GM12878 (cell line): ENCODE results near the gene MED13. TPM values are rescaled to one million over a fixed set of nuclear protein-coding genes. Genes with fewer than 3 reads are reported as not detected.

Source experiments
- ATAC-seq: fragments of 200-7000 bp; cut with Tn5 transposase; 3 replicates; pipeline ENCODE4 v1.9.1; 2020; ENCODE audit warnings: mild to moderate bottlenecking, moderate library complexity
- BruUV-seq: library from RNA; stranded (reverse); fragments of 400-500 nt; replicated peaks from 2 replicates; lab custom pipeline; 2021; lab: Mats Ljungman, UMichigan
- CTCF ChIA-PET: fragments of 300-600 bp; sonication (Branson Sonifier 250); formaldehyde crosslinking; extraction: SDS; loops from one replicate; lab custom pipeline; 2021; ENCODE audit warnings: inconsistent platforms; lab: Yijun Ruan, JAX
- POLR2A ChIA-PET: fragments of 350-600 bp; formaldehyde crosslinking; extraction: SDS; loops from one replicate; lab custom pipeline; 2021; ENCODE audit warnings: inconsistent platforms; lab: Charles Lee
- RAD21 ChIA-PET: fragments of 300-600 bp; sonication (Branson Sonifier 250); formaldehyde crosslinking; loops from one replicate; lab custom pipeline; 2023; ENCODE audit warnings: antibody characterized with exemption; ENCODE audit not compliant: unreplicated experiment; lab: Charles Lee
- SMC1A ChIA-PET: fragments of 300-600 bp; sonication (Branson Sonifier 250); formaldehyde crosslinking; loops from one replicate; lab custom pipeline; 2023; ENCODE audit not compliant: unreplicated experiment, uncharacterized antibody; lab: Charles Lee
- DNase-seq: peaks from one replicate; pipeline ENCODE4 v3.0.0-alpha.2; 2011; ENCODE audit warnings: low read depth, low spot score
- FAIRE-seq: peaks from 3 replicates; lab custom pipeline; 2011; peaks lifted over from hg19 to GRCh38; lab: Jason Lieb, UNC
- H2AFZ ChIP-seq: 2 replicates; pipeline ENCODE4 v1.6.0; 2011; ENCODE audit warnings: low read depth, low read length, control low read depth; ENCODE audit not compliant: control insufficient read depth
- H3K27ac ChIP-seq: 2 replicates; pipeline ENCODE4 v1.5.1; 2011; ENCODE audit warnings: control low read depth; ENCODE audit not compliant: control insufficient read depth, insufficient read depth
- H3K27me3 ChIP-seq, 2 experiments: replicated peaks in 1 of 2; 2 replicates each; pipeline versions ENCODE4 v1.6.0 to v1.6.1; 2011; ENCODE audit warnings: low read length in 1 of 2; ENCODE audit not compliant: control insufficient read depth in 2 of 2, insufficient read depth in 2 of 2
- H3K36me3 ChIP-seq, 2 experiments: 2 replicates each; pipeline ENCODE4 v1.5.1; 2011; ENCODE audit warnings: low read length in 1 of 2; ENCODE audit not compliant: control insufficient read depth in 2 of 2, insufficient read depth in 2 of 2
- H3K4me1 ChIP-seq: 2 replicates; pipeline ENCODE4 v1.6.1; 2011; ENCODE audit warnings: mild to moderate bottlenecking, low read length, moderate library complexity, mixed read lengths; ENCODE audit not compliant: control insufficient read depth, insufficient read depth
- H3K4me2 ChIP-seq: 2 replicates; pipeline ENCODE4 v1.6.0; 2011; ENCODE audit warnings: control low read depth; ENCODE audit not compliant: control insufficient read depth, insufficient read depth
- H3K4me3 ChIP-seq: fragments of 200-600 bp; sonication (generic); 2 replicates; pipeline ENCODE4 v1.5.1; 2016
- H3K79me2 ChIP-seq: 2 replicates; pipeline ENCODE4 v1.6.0; 2011; ENCODE audit warnings: low read length; ENCODE audit not compliant: control insufficient read depth, insufficient read depth
- H3K9ac ChIP-seq: 2 replicates; pipeline ENCODE4 v1.8.0; 2011; ENCODE audit warnings: low read length, control low read depth, mixed read lengths; ENCODE audit not compliant: control insufficient read depth, insufficient read depth
- H3K9me3 ChIP-seq: replicated peaks from 3 replicates; pipeline ENCODE4 v1.5.1; 2011; ENCODE audit warnings: mild to moderate bottlenecking, low read length; ENCODE audit not compliant: control insufficient read depth, insufficient read depth
- H4K20me1 ChIP-seq: 2 replicates; pipeline ENCODE4 v1.6.0; 2011; ENCODE audit not compliant: control insufficient read depth, insufficient read depth
- CHD2 ChIP-seq: IDR thresholded peaks from 2 replicates; pipeline ENCODE4 v1.6.1; 2011; ENCODE audit warnings: low read depth, low read length, improper control_type of control experiment, borderline replicate concordance
- DPF2 ChIP-seq: fragments of 450-650 bp; IDR thresholded peaks from 2 replicates; pipeline ENCODE4 v1.6.1; 2017; ENCODE audit warnings: mild to moderate bottlenecking
- E4F1 ChIP-seq: fragments of 450-650 bp; IDR thresholded peaks from 2 replicates; pipeline ENCODE4 v1.6.1; 2018; ENCODE audit warnings: borderline replicate concordance, mild to moderate bottlenecking; ENCODE audit not compliant: partially characterized antibody
- MLLT1 ChIP-seq: fragments of 450-650 bp; IDR thresholded peaks from 2 replicates; pipeline ENCODE4 v1.6.1; 2016; ENCODE audit warnings: mild to moderate bottlenecking
- POLR2AphosphoS2 ChIP-seq: IDR thresholded peaks from 2 replicates; pipeline ENCODE4 v1.6.1; 2011; ENCODE audit warnings: low read depth, mild to moderate bottlenecking, low read length, improper control_type of control experiment, moderate library complexity
- PRDM15 ChIP-seq: fragments of 450-650 bp; formaldehyde crosslinking; IDR thresholded peaks from 2 replicates; pipeline ENCODE4 v1.4.0; 2020; ENCODE audit warnings: mild to moderate bottlenecking, moderate library complexity
- RBBP5 ChIP-seq: fragments of 200-600 bp; sonication (generic); conservative IDR thresholded peaks from 2 replicates; pipeline ENCODE4 v1.6.1; 2016
- SREBF2 ChIP-seq: IDR thresholded peaks from 2 replicates; pipeline ENCODE4 v1.6.1; 2012; ENCODE audit warnings: mild to moderate bottlenecking, low read length
- STAT1 ChIP-seq: fragments of 450-650 bp; conservative IDR thresholded peaks from 2 replicates; pipeline ENCODE4 v1.6.1; 2014; ENCODE audit warnings: antibody characterized with exemption, mild to moderate bottlenecking
- TCF3 ChIP-seq: IDR thresholded peaks from 2 replicates; pipeline ENCODE4 v1.6.1; 2012; ENCODE audit warnings: low read depth, mild to moderate bottlenecking, low read length, borderline replicate concordance; ENCODE audit not compliant: insufficient read depth
- ZNF24 ChIP-seq: fragments of 450-650 bp; IDR thresholded peaks from 2 replicates; pipeline ENCODE4 v1.6.1; 2017; ENCODE audit warnings: antibody characterized with exemption, mild to moderate bottlenecking
- WGBS: methylation state at CpG from one replicate; pipeline ENCODE4 v1.1.6; 2016; ENCODE audit warnings: low lambda C conversion rate; ENCODE audit not compliant: insufficient replicate concordance, insufficient coverage; ENCODE audit errors: missing lambda C conversion rate; 5-methylcytosine and 5-hydroxymethylcytosine counted together
- in situ Hi-C: fragments of 300-500 bp; cut with MboI; formaldehyde crosslinking; loops from 9 replicates; pipeline ENCODE4 v1.14.3; 2018; ENCODE audit warnings: mixed read lengths
- intact Hi-C: fragments of 100-400 bp; cut with micrococcal nuclease; formaldehyde crosslinking; loops from one replicate; pipeline ENCODE4 v1.14.2; 2022; ENCODE audit not compliant: unreplicated experiment
- polyA plus RNA-seq, 11 experiments: library from polyadenylated mRNA; depleted of rRNA in 4 of 11; unstranded in 6 of 11; stranded (reverse) in 5 of 11; fragments of >200 nt; fragmentation: Nextera tagmentation in 4 of 11; fragmentation: Illumina TruSeq in 1 of 11; extraction: Ambion mirVana in 4 of 11; extraction: Trizol in 1 of 11; gene quantifications; 1 replicate in 1 of 11; 2 replicates in 10 of 11; pipeline versions ENCODE4 v1.2.1 to v1.2.3, GENCODE V29; 2011 to 2016; ENCODE audit warnings: inconsistent platforms in 2 of 11, missing spikeins in 2 of 11, low read depth in 1 of 11
- total RNA-seq, 4 experiments: library from RNA; depleted of rRNA in 3 of 4; stranded (reverse); fragments of >200 nt in 3 of 4; fragmentation: Illumina TruSeq in 1 of 4; extraction: Trizol in 1 of 4; gene quantifications; 2 replicates each; pipeline versions ENCODE4 v1.2.1 to v1.2.3, GENCODE V29; 2013 to 2021

The MED13 gene
- total and polyA plus RNA-seq, 10 of the 15 experiments (the other 5 are each of a cell fraction or from before 2014, with no cell fraction given) = 4.6 to 49.7 (median 21.3) TPM

- ChIA-PET RAD21 (interaction anchor here (0.7 to 3.6 kb wide), 5 partner anchors 11 to 32 kb away, joined by 3 to 25 read pairs (median 9); no protein-coding TSS in a partner anchor), CTCF (interaction anchor here (0.9 to 7.3 kb wide), 5 partner anchors 11 to 243 kb away, joined by 3 to 45 read pairs (median 11); no protein-coding TSS in a partner anchor), SMC1A (interaction anchor here (0.7 to 4.5 kb wide), 9 partner anchors 9 to 97 kb away, joined by 3 to 22 read pairs (median 5); no protein-coding TSS in a partner anchor), POLR2A (interaction anchor here (0.5 to 1.3 kb wide), 3 partner anchors 13 to 155 kb away, joined by 3 to 4 read pairs (median 3); no protein-coding TSS in a partner anchor)
- no peak overlapping the region for H3K9ac ChIP-seq
- no peak overlapping the region for H3K4me2 ChIP-seq
- no peak for FAIRE-seq
- H3K4me1 ChIP-seq = 0 out of 2 replicates have a peak, but pooled peaks cover 2% of the 10 kb centered on the region
- intact Hi-C loops = no loop called here
- H3K9me3 ChIP-seq = no peaks in the 10 kb centered on the region
- H3K4me3 ChIP-seq = no peak overlapping the region
- H3K27ac ChIP-seq = no peak overlapping the region
- H3K36me3 ChIP-seq = no peaks in the 10 kb centered on the region
- TF ChIP-seq DPF2 = no peak
- no peak for TF ChIP-seq PRDM15 (CRISPR knock-in tag)
- no peak for TF ChIP-seq POLR2AphosphoS2
- no peak for TF ChIP-seq ZNF24
- TF ChIP-seq E4F1 = no peak
- TF ChIP-seq STAT1 = no peak
- TF ChIP-seq TCF3 = no peak
- TF ChIP-seq CHD2 = no peak
- no peak for TF ChIP-seq MLLT1
- no peak for TF ChIP-seq RBBP5
- no peak for TF ChIP-seq SREBF2
- no peak overlapping the region for H2AFZ ChIP-seq
- WGBS = 74% methylated on average over 13 of the region's 13 CpGs
- no peaks in the 10 kb centered on the region for H3K79me2 ChIP-seq
- H4K20me1 ChIP-seq = no peaks in the 10 kb centered on the region
- H3K27me3 ChIP-seq = no peaks in the 10 kb centered on the region; a peak in 1 of 4 replicates
- in situ Hi-C loops = no loop called here
- no TSS peak for BruUV-seq
- DNase-seq = no peak
- ATAC-seq = no peak
These were observed 12.0 kb upstream of the MED13 start for GRCh38 chr17:62076864-62077788.
